Loucy (cell line): ENCODE measurements around the gene IL24.

Source experiments
- H2AFZ ChIP-seq: fragments of 200-600 bp; sonication (generic); 2 replicates; pipeline ENCODE4 v1.6.0; 2016; ENCODE audit warnings: antibody characterized with exemption, mild to moderate bottlenecking, low read length, moderate library complexity
- H3F3A ChIP-seq: fragments of 200-600 bp; 2 replicates; pipeline ENCODE4 v1.6.0; 2016; ENCODE audit warnings: antibody characterized with exemption, low read depth, mild to moderate bottlenecking
- H3K27me3 ChIP-seq: fragments of 200-600 bp; sonication (generic); 2 replicates; pipeline ENCODE4 v1.6.1; 2014; ENCODE audit warnings: low read length, mild to moderate bottlenecking; ENCODE audit not compliant: insufficient read depth, poor library complexity, severe bottlenecking
- H3K36me3 ChIP-seq: fragments of 200-600 bp; sonication (generic); 2 replicates; pipeline ENCODE4 v1.6.1; 2016; ENCODE audit warnings: low read length; ENCODE audit not compliant: insufficient read depth
- H3K4me1 ChIP-seq: fragments of 200-600 bp; sonication (generic); 2 replicates; pipeline ENCODE4 v1.5.1; 2014; ENCODE audit warnings: low read length, mild to moderate bottlenecking; ENCODE audit not compliant: insufficient read depth, poor library complexity, severe bottlenecking
- H3K4me2 ChIP-seq: fragments of 200-600 bp; sonication (generic); 2 replicates; pipeline ENCODE4 v1.6.0; 2014; ENCODE audit warnings: antibody characterized with exemption, low read length, low read depth, mild to moderate bottlenecking; ENCODE audit not compliant: poor library complexity, severe bottlenecking
- H3K4me3 ChIP-seq: fragments of 200-600 bp; sonication (generic); 2 replicates; pipeline ENCODE4 v1.5.1; 2014; ENCODE audit warnings: low read length, mild to moderate bottlenecking, mixed read lengths; ENCODE audit not compliant: poor library complexity, severe bottlenecking
- H3K79me2 ChIP-seq: fragments of 200-600 bp; sonication (generic); 2 replicates; pipeline ENCODE4 v1.6.1; 2014; ENCODE audit warnings: low read length; ENCODE audit not compliant: insufficient read depth
- H3K9ac ChIP-seq: fragments of 200-600 bp; sonication (generic); 2 replicates; pipeline ENCODE4 v1.6.0; 2014; ENCODE audit warnings: mild to moderate bottlenecking, low read depth, low read length, moderate library complexity; ENCODE audit not compliant: poor library complexity, severe bottlenecking
- H3K9me2 ChIP-seq: fragments of 200-600 bp; sonication (generic); replicated peaks from 2 replicates; pipeline ENCODE4 v1.6.1; 2016; ENCODE audit warnings: low read depth, low read length, mixed read lengths
- H3K9me3 ChIP-seq: fragments of 200-600 bp; sonication (generic); 2 replicates; pipeline ENCODE4 v1.6.1; 2014; ENCODE audit warnings: mild to moderate bottlenecking, antibody characterized with exemption, low read length, low read depth; ENCODE audit not compliant: insufficient read depth
- H4K20me1 ChIP-seq: fragments of 200-600 bp; sonication (generic); 2 replicates; pipeline ENCODE4 v1.6.0; 2014; ENCODE audit warnings: antibody characterized with exemption, low read length, mild to moderate bottlenecking; ENCODE audit not compliant: insufficient read depth, poor library complexity, severe bottlenecking
- EZH2phosphoT487 ChIP-seq: fragments of 200-600 bp; IDR thresholded peaks from 2 replicates; pipeline ENCODE4 v1.6.1; 2018; ENCODE audit warnings: antibody characterized with exemption, mild to moderate bottlenecking, moderate library complexity, borderline replicate concordance
- TF ChIP-seq, protein P1 (sequence below): fragments of 200-600 bp; sonication (generic); conservative IDR thresholded peaks from 2 replicates; pipeline ENCODE4 v1.5.1; 2014; ENCODE audit warnings: mild to moderate bottlenecking, antibody characterized with exemption, low read length

Gene IL24

DNA sequence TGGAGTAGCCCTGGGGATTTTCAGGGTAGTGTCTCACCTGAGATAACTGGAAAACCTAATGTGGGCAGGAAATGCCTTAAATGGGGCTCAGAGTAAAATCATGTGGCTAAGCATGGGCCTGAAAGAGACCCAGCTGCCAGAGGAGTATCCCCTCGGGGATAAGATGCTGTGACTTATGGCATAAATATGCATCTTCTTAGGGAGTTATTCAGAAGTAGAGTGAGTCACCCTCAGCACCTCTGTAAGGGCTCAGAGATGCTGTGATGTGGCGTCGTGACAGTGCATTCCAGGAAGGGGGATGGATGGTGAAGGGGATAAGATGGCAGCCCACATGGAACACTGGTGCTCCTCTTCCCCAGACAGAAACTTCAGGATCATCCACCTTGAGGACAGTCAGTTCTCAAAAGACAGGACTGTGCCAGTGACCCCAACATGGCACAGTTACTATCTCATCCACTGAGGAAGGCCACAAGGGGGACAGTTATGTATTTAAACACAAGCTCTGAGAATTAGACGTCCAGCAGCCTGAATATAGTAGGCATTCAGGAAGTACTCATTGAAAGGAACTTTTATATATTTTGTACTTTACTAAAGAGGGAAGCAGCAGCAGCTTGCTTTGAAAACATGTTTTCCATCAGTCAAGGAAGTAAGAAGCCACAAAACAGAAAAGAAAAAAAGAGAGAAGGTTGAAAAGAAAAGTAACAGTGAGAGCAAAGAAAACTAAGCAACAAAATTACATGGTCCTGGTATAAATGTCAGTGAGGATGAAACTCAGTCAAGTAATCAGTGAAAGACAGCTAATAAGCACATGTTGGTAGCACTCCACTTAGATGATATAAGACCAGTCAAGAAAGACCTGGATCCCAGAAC lies 8.3 kb downstream of the IL24 start:
- Histone ChIP-seq H3K4me2 (no peak overlapping the region), H3K27me3 (peaks cover 21% of the 10 kb centered on the region), H3K9ac (no peak overlapping the region), H3K79me2 (no peaks in the 10 kb centered on the region), H3K9me3 (no peaks in the 10 kb centered on the region), H3K4me3 (no peak overlapping the region), H4K20me1 (no peaks in the 10 kb centered on the region), H3F3A (no peaks in the 10 kb centered on the region), H2AFZ (no peak overlapping the region), H3K36me3 (no peaks in the 10 kb centered on the region), H3K9me2 (no peaks in the 10 kb centered on the region), H3K4me1 (no peaks in the 10 kb centered on the region)
- TF ChIP-seq EZH2phosphoT487: no peak
- TF ChIP-seq, protein P1, sequence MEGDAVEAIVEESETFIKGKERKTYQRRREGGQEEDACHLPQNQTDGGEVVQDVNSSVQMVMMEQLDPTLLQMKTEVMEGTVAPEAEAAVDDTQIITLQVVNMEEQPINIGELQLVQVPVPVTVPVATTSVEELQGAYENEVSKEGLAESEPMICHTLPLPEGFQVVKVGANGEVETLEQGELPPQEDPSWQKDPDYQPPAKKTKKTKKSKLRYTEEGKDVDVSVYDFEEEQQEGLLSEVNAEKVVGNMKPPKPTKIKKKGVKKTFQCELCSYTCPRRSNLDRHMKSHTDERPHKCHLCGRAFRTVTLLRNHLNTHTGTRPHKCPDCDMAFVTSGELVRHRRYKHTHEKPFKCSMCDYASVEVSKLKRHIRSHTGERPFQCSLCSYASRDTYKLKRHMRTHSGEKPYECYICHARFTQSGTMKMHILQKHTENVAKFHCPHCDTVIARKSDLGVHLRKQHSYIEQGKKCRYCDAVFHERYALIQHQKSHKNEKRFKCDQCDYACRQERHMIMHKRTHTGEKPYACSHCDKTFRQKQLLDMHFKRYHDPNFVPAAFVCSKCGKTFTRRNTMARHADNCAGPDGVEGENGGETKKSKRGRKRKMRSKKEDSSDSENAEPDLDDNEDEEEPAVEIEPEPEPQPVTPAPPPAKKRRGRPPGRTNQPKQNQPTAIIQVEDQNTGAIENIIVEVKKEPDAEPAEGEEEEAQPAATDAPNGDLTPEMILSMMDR: no peak

DNA sequence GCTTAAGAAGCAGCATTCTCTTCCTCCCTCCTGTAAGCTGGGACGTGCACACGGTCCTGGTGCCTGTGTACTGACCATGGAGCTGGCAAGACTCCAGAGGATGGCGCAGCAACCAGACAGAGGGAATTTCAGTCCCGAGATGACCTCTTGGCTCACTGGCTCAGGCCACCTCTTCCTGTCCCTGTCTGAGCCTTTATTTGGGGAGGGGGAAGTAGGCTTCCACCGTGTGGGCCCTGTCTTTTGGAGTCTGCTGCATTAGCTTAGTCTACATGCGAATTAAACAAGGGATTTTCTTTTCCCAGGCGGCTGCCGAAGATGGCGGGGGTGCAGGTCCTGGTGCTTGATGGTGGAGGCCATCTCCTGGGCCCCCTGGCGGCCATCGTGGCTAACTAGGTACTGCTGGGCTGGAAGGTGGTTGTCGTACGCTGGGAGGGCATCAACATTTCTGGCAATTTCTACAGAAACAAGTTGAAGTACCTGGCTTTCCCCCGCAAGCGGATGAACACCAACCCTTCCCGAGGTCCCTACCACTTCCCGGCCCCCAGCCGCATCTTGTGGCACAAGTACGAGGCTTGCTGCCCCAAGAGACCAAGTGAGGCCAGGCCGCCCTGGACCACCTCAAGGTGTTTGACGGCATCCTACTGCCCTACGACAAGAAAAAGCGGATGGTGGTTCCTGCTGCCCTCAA lies 10.2 kb downstream of the IL24 start:
- Histone ChIP-seq H3K9ac (no peak overlapping the region), H3K79me2 (no peaks in the 10 kb centered on the region), H3K27me3 (peaks cover 21% of the 10 kb centered on the region), H3K4me1 (no peaks in the 10 kb centered on the region), H3K4me3 (no peak overlapping the region), H3K36me3 (no peaks in the 10 kb centered on the region), H3K9me3 (no peaks in the 10 kb centered on the region), H3F3A (no peaks in the 10 kb centered on the region), H4K20me1 (no peaks in the 10 kb centered on the region), H3K9me2 (no peaks in the 10 kb centered on the region), H3K4me2 (no peak overlapping the region), H2AFZ (no peak overlapping the region)
- TF ChIP-seq, protein P1: no peak
- no peak for TF ChIP-seq EZH2phosphoT487

DNA sequence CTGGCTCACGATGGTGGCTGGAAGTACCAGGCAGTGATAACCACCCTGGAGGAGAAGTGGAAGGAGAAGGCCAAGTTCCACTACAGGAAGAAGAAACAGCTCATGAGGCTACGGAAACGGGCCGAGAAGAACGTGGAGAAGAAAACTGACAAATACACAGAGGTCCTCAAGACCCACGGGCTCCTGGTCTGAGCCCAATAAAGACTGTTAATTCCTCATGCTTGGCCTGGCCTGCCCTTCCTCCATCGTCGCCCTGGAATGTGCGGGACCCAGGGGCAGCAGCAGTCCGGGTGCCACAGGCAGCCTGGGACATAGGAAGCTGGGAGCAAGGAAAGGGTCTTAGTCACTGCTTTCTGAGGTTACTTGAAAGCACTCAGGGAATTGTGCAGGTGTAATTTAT lies 10.8 kb downstream of the IL24 start:
- Histone ChIP-seq H3K9ac (no peak overlapping the region), H3K9me2 (no peaks in the 10 kb centered on the region), H3F3A (no peaks in the 10 kb centered on the region), H3K4me2 (no peak overlapping the region), H3K4me1 (no peaks in the 10 kb centered on the region), H3K27me3 (peaks cover 21% of the 10 kb centered on the region), H4K20me1 (no peaks in the 10 kb centered on the region), H2AFZ (no peak overlapping the region), H3K79me2 (no peaks in the 10 kb centered on the region), H3K4me3 (no peak overlapping the region), H3K9me3 (no peaks in the 10 kb centered on the region), H3K36me3 (no peaks in the 10 kb centered on the region)
- no peak for TF ChIP-seq EZH2phosphoT487
- TF ChIP-seq, protein P1: no peak
